Body of pancreas (tissue), 4 donors: ENCODE measurements around the gene HSF2BP. TPM values are rescaled to one million over a fixed set of nuclear protein-coding genes. Genes with fewer than 3 reads are reported as not detected.
A peak's percentile ranks its signal among the peaks of the same experiment; 100 is the strongest.
"Not testable (repeated sequence)": the region's sequence is repeated elsewhere in the genome, so short reads cannot be mapped to it uniquely, and the experiment has no call there.

Experiments
- ATAC-seq: fragments of 150-250 bp; one replicate; pipeline ENCODE4 v1.9.1; 2016
- DNase-seq, 4 donors: peaks; one replicate each; pipeline ENCODE4 v3.0.0-alpha.2; 2019
- H3K27ac ChIP-seq, 4 donors: fragments of 200-600 bp; sonication (generic); 1 replicate in 3 of 4; 2 replicates in 1 of 4; pipeline versions ENCODE4 v1.5.1 to v1.6.1; 2016 to 2019; ENCODE audit warnings: mild to moderate bottlenecking in 1 of 4, mixed read lengths in 1 of 4, moderate library complexity in 1 of 4
- H3K27me3 ChIP-seq, 2 donors: fragments of 200-600 bp; sonication (generic); one replicate each; pipeline ENCODE4 v1.6.0; 2016; ENCODE audit warnings: mild to moderate bottlenecking in 1 of 2
- H3K36me3 ChIP-seq, 2 donors: fragments of 200-600 bp; sonication (generic); replicated peaks in 1 of 2; 2 replicates each; pipeline ENCODE4 v1.5.1; 2016; ENCODE audit warnings: low read depth in 2 of 2; ENCODE audit not compliant: insufficient read depth in 1 of 2
- H3K4me1 ChIP-seq: fragments of 200-600 bp; sonication (generic); one replicate; pipeline ENCODE4 v1.6.0; 2016
- H3K4me3 ChIP-seq, 2 donors: fragments of 200-600 bp; sonication (generic); 1 replicate in 1 of 2; 2 replicates in 1 of 2; pipeline ENCODE4 v1.5.1; 2016 to 2019
- H3K9me3 ChIP-seq, 3 donors: fragments of 200-600 bp; sonication (generic); 1 replicate in 2 of 3; 2 replicates in 1 of 3; pipeline ENCODE4 v1.5.1; 2016
- CTCF ChIP-seq, 7 experiments: fragments of 450-650 bp in 4 of 7; fragments of 200-600 bp in 3 of 7; sonication (generic) in 3 of 7; IDR thresholded peaks; one replicate each; pipeline ENCODE4 v1.5.1; 2016 to 2019; ENCODE audit warnings: antibody characterized with exemption in 7 of 7
- POLR2A ChIP-seq, 3 donors: fragments of 450-650 bp; IDR thresholded peaks; one replicate each; pipeline ENCODE4 v1.6.1; 2016; ENCODE audit warnings: antibody characterized with exemption in 3 of 3, mild to moderate bottlenecking in 2 of 3
- WGBS, 2 donors: methylation state at CpG; one replicate each; pipeline ENCODE4 v1.1.5; 2017; 5-methylcytosine and 5-hydroxymethylcytosine counted together
- intact Hi-C: fragments of 100-400 bp; cut with DNase I; formaldehyde crosslinking; loops from one replicate; pipeline ENCODE4 v1.15.1; 2023
- total RNA-seq, 2 donors: library from RNA; depleted of rRNA; stranded (reverse); fragments of >200 nt; gene quantifications; one replicate each; pipeline ENCODE4 v1.1.0, GENCODE V29; 2016

HSF2BP gene
- total RNA-seq, 2 donors from 2014 or later: 3.1 to 4.3 TPM

- Histone ChIP-seq H3K27me3 (no peaks in the 10 kb centered on the region), H3K4me3 (no peak overlapping the region), H3K27ac (peak overlapping the region in 1 of 4 donors; percentile 12), H3K4me1 (no peaks in the 10 kb centered on the region), H3K9me3 (no peaks in the 10 kb centered on the region), H3K36me3 (no peaks in the 10 kb centered on the region)
- no peak for TF ChIP-seq POLR2A (IDR thresholded peaks at IDR 0.05)
- intact Hi-C loops: no loop called here
- peak in 1 of 4 donors; percentile 59 for DNase-seq
- 74 to 84% methylated on average over 17 to 19 of the region's 19 CpGs for WGBS, 2 donors
- no peak for ATAC-seq
These were observed 84.4 kb downstream of the HSF2BP start for GRCh38 chr21:43574741-43575472.

- no peaks in the 10 kb centered on the region for H3K4me1 ChIP-seq
- intact Hi-C loops: no loop called here
- no peak overlapping the region for H3K4me3 ChIP-seq
- TF ChIP-seq POLR2A (IDR thresholded peaks at IDR 0.05) (no peak), CTCF (IDR thresholded peaks at IDR 0.05) (no peak)
- WGBS, 2 donors: 91 to 93% methylated on average over 6 to 7 of the region's 7 CpGs
- H3K27ac ChIP-seq: no peak overlapping the region
- DNase-seq: no peak
- no peak for ATAC-seq
- H3K27me3 ChIP-seq: no peaks in the 10 kb centered on the region
- H3K9me3 ChIP-seq: no peaks in the 10 kb centered on the region
- H3K36me3 ChIP-seq: no peaks in the 10 kb centered on the region
These were observed 85.4 kb downstream of the HSF2BP start for GRCh38 chr21:43573921-43574320.

GRCh38 chr21:43572446-43572845, 86.8 kb downstream of the HSF2BP start:
- DNase-seq (no peak), ATAC-seq (no peak)
- H3K27me3 ChIP-seq: no peaks in the 10 kb centered on the region
- no peaks in the 10 kb centered on the region for H3K4me1 ChIP-seq
- WGBS, 2 donors: 68 to 72% methylated on average over 5 of the region's 5 CpGs
- intact Hi-C loops: no loop called here
- TF ChIP-seq CTCF (IDR thresholded peaks at IDR 0.05): no peak
- no peak for TF ChIP-seq POLR2A (IDR thresholded peaks at IDR 0.05)
- no peaks in the 10 kb centered on the region for H3K9me3 ChIP-seq
- no peak overlapping the region for H3K4me3 ChIP-seq
- H3K36me3 ChIP-seq: no peaks in the 10 kb centered on the region
- no peak overlapping the region for H3K27ac ChIP-seq

GRCh38 chr21:43571976-43572375, 87.3 kb downstream of the HSF2BP start:
- 57 to 72% methylated on average over 6 of the region's 6 CpGs for WGBS, 2 donors
- no peaks in the 10 kb centered on the region for H3K9me3 ChIP-seq
- DNase-seq: peak in 1 of 4 donors; percentile 35
- H3K27ac ChIP-seq: no peak overlapping the region
- no peaks in the 10 kb centered on the region for H3K27me3 ChIP-seq
- H3K4me1 ChIP-seq: no peaks in the 10 kb centered on the region
- no peak overlapping the region for H3K4me3 ChIP-seq
- peak; percentile 12 for ATAC-seq
- TF ChIP-seq CTCF (IDR thresholded peaks at IDR 0.05) (no peak), POLR2A (IDR thresholded peaks at IDR 0.05) (no peak)
- intact Hi-C loops: no loop called here
- no peaks in the 10 kb centered on the region for H3K36me3 ChIP-seq

- intact Hi-C loops, H3K9me3 ChIP-seq, DNase-seq, H3K27ac ChIP-seq, ATAC-seq, H3K27me3 ChIP-seq, H3K4me1 ChIP-seq, H3K36me3 ChIP-seq, H3K4me3 ChIP-seq: not testable (repeated sequence)
- no CpG with 5 or more reads among the region's 3 CpGs for WGBS, 2 donors
These were observed 89.1 kb downstream of the HSF2BP start for GRCh38 chr21:43570195-43570594.

GRCh38 chr21:43562451-43562850, 96.8 kb downstream of the HSF2BP start:
- H3K27ac ChIP-seq, H3K36me3 ChIP-seq, H3K9me3 ChIP-seq, DNase-seq, H3K4me1 ChIP-seq, H3K4me3 ChIP-seq, intact Hi-C loops, ATAC-seq, H3K27me3 ChIP-seq: not testable (repeated sequence)
- WGBS, 2 donors: no CpG with 5 or more reads among the region's 5 CpGs

GRCh38 chr21:43540561-43540960, 118.7 kb downstream of the HSF2BP start:
- H3K4me1 ChIP-seq: not testable (repeated sequence)
- WGBS, 2 donors: no CpG with 5 or more reads among the region's 2 CpGs

GRCh38 chr21:43522495-43523131, 136.7 kb downstream of the HSF2BP start:
- ATAC-seq, H3K9me3 ChIP-seq, H3K36me3 ChIP-seq, H3K4me1 ChIP-seq, H3K4me3 ChIP-seq, H3K27ac ChIP-seq, intact Hi-C loops, H3K27me3 ChIP-seq, DNase-seq: not testable (repeated sequence)
- no CpG with 5 or more reads among the region's 8 CpGs for WGBS, 2 donors

More at GRCh38 chr21:43540561-43540960, 118.7 kb downstream of the HSF2BP start:
- H3K27me3 ChIP-seq, DNase-seq, ATAC-seq, H3K36me3 ChIP-seq, H3K9me3 ChIP-seq, intact Hi-C loops, H3K27ac ChIP-seq, H3K4me3 ChIP-seq: not testable (repeated sequence)

GRCh38 chr21:43517701-43518100, 141.6 kb downstream of the HSF2BP start:
- WGBS, 2 donors: no CpG with 5 or more reads among the region's 6 CpGs
- intact Hi-C loops, H3K36me3 ChIP-seq, H3K27me3 ChIP-seq, H3K4me3 ChIP-seq, H3K4me1 ChIP-seq, DNase-seq, H3K27ac ChIP-seq, ATAC-seq, H3K9me3 ChIP-seq: not testable (repeated sequence)
